Measurements from ENCODE around the gene CD2AP. TPM values are rescaled to one million over a fixed set of nuclear protein-coding genes. Genes with fewer than 3 reads are reported as not detected.
"Not testable (repeated sequence)": the region's sequence is repeated elsewhere in the genome, so short reads cannot be mapped to it uniquely, and the experiment has no call there.

Gene CD2AP
- total RNA-seq, 1 donor = 30.4 TPM

GRCh38 chr6:47545223-47545622 lies 67.6 kb downstream of the CD2AP start:
- H3K4me1 ChIP-seq (ENCODE audit: insufficient read depth, low read length) = no peaks in the 10 kb centered on the region
- no peak for DNase-seq (ENCODE audit: insufficient read length, low spot score, missing footprints)
- peaks cover 5% of the 10 kb centered on the region for H3K79me2 ChIP-seq (ENCODE audit: insufficient read depth, low read length)
- peaks cover 14% of the 10 kb centered on the region for H3K36me3 ChIP-seq (ENCODE audit: insufficient read depth, low read length)
- no peak overlapping the region for H3K27ac ChIP-seq (ENCODE audit: low read depth, low read length)
- no peaks in the 10 kb centered on the region for H4K20me1 ChIP-seq (ENCODE audit: insufficient read depth, low read length)
- no peaks in the 10 kb centered on the region for H3K27me3 ChIP-seq (ENCODE audit: insufficient read depth, low read length)
- no peak overlapping the region for H3K4me2 ChIP-seq (ENCODE audit: insufficient read depth, low read length)
- H2AFZ ChIP-seq (ENCODE audit: low read length) = no peak overlapping the region
- H3K4me3 ChIP-seq (ENCODE audit: insufficient read depth, low read length) = no peak overlapping the region
- TF ChIP-seq, protein P1, sequence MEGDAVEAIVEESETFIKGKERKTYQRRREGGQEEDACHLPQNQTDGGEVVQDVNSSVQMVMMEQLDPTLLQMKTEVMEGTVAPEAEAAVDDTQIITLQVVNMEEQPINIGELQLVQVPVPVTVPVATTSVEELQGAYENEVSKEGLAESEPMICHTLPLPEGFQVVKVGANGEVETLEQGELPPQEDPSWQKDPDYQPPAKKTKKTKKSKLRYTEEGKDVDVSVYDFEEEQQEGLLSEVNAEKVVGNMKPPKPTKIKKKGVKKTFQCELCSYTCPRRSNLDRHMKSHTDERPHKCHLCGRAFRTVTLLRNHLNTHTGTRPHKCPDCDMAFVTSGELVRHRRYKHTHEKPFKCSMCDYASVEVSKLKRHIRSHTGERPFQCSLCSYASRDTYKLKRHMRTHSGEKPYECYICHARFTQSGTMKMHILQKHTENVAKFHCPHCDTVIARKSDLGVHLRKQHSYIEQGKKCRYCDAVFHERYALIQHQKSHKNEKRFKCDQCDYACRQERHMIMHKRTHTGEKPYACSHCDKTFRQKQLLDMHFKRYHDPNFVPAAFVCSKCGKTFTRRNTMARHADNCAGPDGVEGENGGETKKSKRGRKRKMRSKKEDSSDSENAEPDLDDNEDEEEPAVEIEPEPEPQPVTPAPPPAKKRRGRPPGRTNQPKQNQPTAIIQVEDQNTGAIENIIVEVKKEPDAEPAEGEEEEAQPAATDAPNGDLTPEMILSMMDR (IDR thresholded peaks at IDR 0.05; ENCODE audit: extremely low read depth, low read depth, low read length) = no peak
- no peaks in the 10 kb centered on the region for H3K9me3 ChIP-seq (ENCODE audit: low read depth, low read length)

DNA sequence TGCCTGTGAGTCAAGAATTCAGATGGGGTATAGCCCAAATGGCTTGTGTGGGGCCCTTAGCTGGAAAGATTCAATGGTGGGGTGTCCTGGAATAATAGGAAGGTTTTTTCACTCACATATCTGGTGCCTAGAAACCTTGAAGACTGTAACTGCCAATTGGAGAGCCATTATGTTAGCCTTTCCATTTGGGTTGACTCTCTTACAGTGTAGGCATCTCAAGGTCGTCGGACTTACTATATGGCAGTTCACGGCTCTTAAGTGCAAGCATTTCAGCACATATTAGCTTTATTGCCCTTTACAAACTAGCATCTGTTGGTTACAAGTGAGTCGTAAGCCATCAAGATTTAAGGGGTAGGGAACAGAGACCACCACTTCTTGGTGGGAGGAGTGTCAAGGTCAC lies 74.1 kb downstream of the CD2AP start:
- no peak overlapping the region for H3K4me2 ChIP-seq (ENCODE audit: insufficient read depth, low read length)
- peaks cover 4% of the 10 kb centered on the region for H3K36me3 ChIP-seq (ENCODE audit: insufficient read depth, low read length)
- H3K4me1 ChIP-seq (ENCODE audit: insufficient read depth, low read length) = no peaks in the 10 kb centered on the region
- H4K20me1 ChIP-seq (ENCODE audit: insufficient read depth, low read length) = peaks cover 2% of the 10 kb centered on the region
- no peaks in the 10 kb centered on the region for H3K79me2 ChIP-seq (ENCODE audit: insufficient read depth, low read length)
- H3K27ac ChIP-seq (ENCODE audit: low read depth, low read length) = no peak overlapping the region
- DNase-seq (ENCODE audit: insufficient read length, low spot score, missing footprints) = no peak
- H3K4me3 ChIP-seq (ENCODE audit: insufficient read depth, low read length) = no peak overlapping the region
- TF ChIP-seq, protein P1 (IDR thresholded peaks at IDR 0.05; ENCODE audit: extremely low read depth, low read depth, low read length) = no peak
- no peaks in the 10 kb centered on the region for H3K9me3 ChIP-seq (ENCODE audit: low read depth, low read length)
- H3K27me3 ChIP-seq (ENCODE audit: insufficient read depth, low read length) = no peaks in the 10 kb centered on the region
- no peak overlapping the region for H2AFZ ChIP-seq (ENCODE audit: low read length)

- H2AFZ ChIP-seq (ENCODE audit: low read length) = no peak overlapping the region
- TF ChIP-seq, protein P1 (IDR thresholded peaks at IDR 0.05; ENCODE audit: extremely low read depth, low read depth, low read length) = no peak
- no peak overlapping the region for H3K4me3 ChIP-seq (ENCODE audit: insufficient read depth, low read length)
- no peak overlapping the region for H3K27ac ChIP-seq (ENCODE audit: low read depth, low read length)
- H3K79me2 ChIP-seq (ENCODE audit: insufficient read depth, low read length) = no peaks in the 10 kb centered on the region
- no peak for DNase-seq (ENCODE audit: insufficient read length, low spot score, missing footprints)
- no peaks in the 10 kb centered on the region for H3K27me3 ChIP-seq (ENCODE audit: insufficient read depth, low read length)
- H3K9me3 ChIP-seq (ENCODE audit: low read depth, low read length) = no peaks in the 10 kb centered on the region
- H3K4me2 ChIP-seq (ENCODE audit: insufficient read depth, low read length) = no peak overlapping the region
- no peaks in the 10 kb centered on the region for H3K4me1 ChIP-seq (ENCODE audit: insufficient read depth, low read length)
- H4K20me1 ChIP-seq (ENCODE audit: insufficient read depth, low read length) = peaks cover 2% of the 10 kb centered on the region
- peaks cover 4% of the 10 kb centered on the region for H3K36me3 ChIP-seq (ENCODE audit: insufficient read depth, low read length)
Measured at GRCh38 chr6:47552319-47552718, 74.7 kb downstream of the CD2AP start.

DNA sequence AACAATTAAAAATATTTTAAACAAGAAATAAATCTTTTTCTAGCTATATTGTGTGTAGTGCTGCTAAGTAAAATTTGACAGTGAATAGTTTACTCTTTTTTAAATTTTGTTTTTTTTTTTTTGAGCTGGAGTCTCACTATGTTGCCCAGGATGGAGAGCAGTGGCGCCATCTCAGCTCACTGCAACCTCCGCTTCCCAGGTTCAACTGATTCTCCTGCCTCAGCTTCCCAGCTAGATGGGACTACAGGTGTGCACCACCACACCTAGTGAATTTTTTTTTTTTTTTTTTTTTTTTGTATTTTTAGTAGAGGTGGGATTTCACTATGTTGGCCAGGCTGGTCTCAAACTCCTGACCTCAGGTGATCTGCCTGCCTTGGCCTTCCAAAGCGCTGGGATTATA lies 75.7 kb downstream of the CD2AP start:
- not testable (repeated sequence) for H3K27me3 ChIP-seq (ENCODE audit: insufficient read depth, low read length); H3K4me2 ChIP-seq (ENCODE audit: insufficient read depth, low read length); H3K36me3 ChIP-seq (ENCODE audit: insufficient read depth, low read length); H3K4me1 ChIP-seq (ENCODE audit: insufficient read depth, low read length); H3K4me3 ChIP-seq (ENCODE audit: insufficient read depth, low read length); H3K79me2 ChIP-seq (ENCODE audit: insufficient read depth, low read length); H4K20me1 ChIP-seq (ENCODE audit: insufficient read depth, low read length); H3K27ac ChIP-seq (ENCODE audit: low read depth, low read length); H2AFZ ChIP-seq (ENCODE audit: low read length); H3K9me3 ChIP-seq (ENCODE audit: low read depth, low read length); DNase-seq (ENCODE audit: insufficient read length, low spot score, missing footprints)

GRCh38 chr6:47556459-47556858 lies 78.9 kb downstream of the CD2AP start:
- not testable (repeated sequence) for H2AFZ ChIP-seq (ENCODE audit: low read length); H4K20me1 ChIP-seq (ENCODE audit: insufficient read depth, low read length); H3K27me3 ChIP-seq (ENCODE audit: insufficient read depth, low read length); H3K79me2 ChIP-seq (ENCODE audit: insufficient read depth, low read length); H3K27ac ChIP-seq (ENCODE audit: low read depth, low read length); H3K9me3 ChIP-seq (ENCODE audit: low read depth, low read length); H3K4me2 ChIP-seq (ENCODE audit: insufficient read depth, low read length); H3K36me3 ChIP-seq (ENCODE audit: insufficient read depth, low read length); H3K4me3 ChIP-seq (ENCODE audit: insufficient read depth, low read length); H3K4me1 ChIP-seq (ENCODE audit: insufficient read depth, low read length); DNase-seq (ENCODE audit: insufficient read length, low spot score, missing footprints)
